NCI-H2196 (cell line): ENCODE results near the gene C1orf21.

ENCODE experiments used
- DNase-seq: peaks from one replicate; lab custom pipeline; 2025; ENCODE audit not compliant: unreplicated experiment; lab: John Stamatoyannopoulos, UW

C1orf21 gene

DNA sequence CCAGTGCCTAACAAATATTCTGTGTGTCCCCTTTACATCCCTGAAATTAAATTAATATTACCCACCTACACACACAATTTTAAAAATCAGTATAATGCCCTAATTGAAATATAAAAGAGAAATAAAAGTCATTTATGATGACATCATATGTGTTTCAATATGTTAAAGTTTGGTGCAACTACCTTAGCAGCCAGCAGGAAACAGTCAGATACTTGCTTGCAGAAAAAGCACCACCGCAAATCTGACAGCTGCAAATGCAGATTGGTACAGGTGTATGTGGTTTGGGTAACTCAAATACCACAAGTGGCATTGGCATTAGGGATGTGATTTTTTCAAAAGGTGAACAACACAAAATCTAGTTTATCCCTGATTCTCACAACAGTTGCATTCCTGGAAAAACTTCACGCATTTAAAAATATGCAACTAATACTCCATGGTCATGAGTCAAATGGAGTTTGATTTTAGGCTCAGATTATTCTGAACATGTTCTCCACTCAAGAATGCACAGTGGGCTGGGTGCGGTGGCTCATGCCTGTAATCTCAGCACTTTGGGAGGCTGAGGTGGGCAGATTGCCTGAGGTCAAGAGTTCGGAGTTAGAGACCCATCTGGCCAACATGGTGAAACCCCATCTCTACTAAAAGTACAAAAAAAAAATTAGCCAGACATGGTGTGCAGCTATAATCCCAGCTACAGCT is 261.5 kb downstream of the C1orf21 start:
- DNase-seq: no peak

DNA sequence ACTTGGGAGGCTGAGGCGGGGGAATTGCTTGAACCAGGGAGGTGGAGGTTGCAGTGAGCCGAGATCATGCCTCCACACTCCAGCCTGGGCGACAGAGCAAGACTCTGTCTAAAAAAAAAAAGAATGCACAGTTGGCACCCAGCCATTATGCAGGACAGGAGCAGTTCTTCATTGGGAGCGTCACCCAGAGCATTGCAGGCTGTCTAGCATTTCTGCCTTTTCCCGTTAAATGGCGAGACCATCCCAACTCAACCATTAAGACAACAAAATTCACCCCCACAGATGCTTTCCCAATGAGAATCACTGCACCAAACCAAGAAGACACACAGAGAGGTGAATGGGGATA is 262.0 kb downstream of the C1orf21 start:
- DNase-seq: no peak

DNA sequence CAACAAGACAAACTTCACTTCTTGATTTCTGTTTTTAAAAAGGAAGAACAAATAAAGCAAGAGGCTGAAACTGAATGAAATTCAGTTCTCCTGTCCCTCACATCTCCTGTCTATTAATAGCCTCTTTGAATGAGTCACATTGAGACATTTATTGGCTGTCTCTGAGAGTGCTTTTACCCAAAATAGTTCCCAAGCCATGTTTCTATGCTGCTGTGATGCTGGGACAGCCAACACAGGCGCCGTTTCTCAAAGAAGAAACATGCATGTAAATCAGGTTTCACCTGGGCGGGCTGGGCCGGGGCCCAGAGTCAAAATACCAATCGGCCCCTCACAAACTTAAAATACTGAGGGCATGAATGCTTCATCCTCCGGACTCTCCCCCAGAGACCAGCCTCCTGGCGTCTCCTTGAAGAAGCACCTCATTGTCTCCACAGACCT is 262.6 kb downstream of the C1orf21 start:
- DNase-seq: no peak

DNA sequence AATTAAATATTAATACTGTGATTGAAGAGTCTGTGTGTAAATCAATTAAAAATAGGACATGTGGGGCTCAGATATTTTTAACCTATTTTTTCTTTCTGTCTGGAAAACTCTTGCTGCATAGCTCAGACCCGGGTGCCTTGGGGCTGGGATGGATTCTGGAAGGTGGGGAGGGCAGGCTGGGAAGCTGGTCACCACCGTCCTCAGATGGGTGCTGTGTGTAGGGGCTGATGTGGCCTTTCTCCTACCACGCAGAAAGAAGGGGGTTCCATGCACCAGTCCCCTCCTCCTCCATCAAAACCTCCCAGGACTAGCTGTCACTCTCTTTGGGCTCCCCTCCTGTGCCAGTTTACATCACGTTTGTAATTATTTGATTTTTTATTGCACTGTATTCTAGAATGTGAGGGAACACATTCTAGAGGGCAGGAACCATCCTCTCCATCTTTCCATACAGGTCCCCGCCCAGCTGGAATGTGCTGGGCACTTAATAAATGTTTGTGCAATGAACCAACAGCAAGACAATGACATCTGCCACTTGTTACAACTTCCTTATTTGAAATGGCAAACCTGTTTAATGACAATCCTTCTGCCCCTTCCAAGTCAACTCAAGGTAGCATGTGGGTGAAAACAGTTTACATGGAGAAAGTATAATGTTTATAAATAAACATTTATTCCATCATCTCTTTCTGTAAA is 263.5 kb downstream of the C1orf21 start:
- DNase-seq: no peak

DNA sequence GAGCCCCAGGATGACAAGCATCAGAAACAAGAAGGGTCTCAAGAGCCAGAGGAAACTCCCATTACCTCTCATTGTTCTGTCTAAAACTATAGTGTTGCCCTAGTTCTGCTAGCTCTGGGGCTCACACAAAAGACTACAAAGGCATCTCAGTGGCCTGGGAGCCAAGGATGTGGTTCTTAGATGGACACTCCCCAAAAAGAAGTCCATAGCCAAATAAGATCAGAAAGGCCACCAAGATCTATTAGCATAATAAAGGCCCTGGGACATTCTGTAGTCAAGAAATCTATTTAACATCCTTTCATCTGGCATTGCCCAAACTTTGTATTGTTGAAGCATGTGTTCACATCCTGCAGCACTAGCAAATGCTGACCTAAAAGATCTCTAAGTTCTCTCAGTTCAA is 268.4 kb downstream of the C1orf21 start:
- DNase-seq: no peak

DNA sequence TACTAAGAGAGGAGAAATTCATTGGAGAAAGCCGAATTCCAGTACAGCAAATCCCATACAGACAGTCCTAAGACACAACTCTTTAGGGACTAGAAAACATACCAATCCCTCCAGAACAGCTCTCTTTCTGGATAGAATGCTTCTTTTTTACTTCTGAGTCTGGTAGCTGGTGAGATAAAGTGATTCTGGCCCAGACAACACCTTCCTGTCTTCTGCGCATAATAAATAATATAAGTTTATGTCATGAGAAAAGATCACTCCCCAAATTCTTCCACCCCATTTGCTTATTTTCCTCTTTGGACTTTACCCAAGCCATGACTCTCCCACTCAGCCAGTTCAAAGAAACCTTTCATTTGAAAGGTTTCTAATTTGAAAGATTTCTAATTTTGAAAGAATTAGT is 269.4 kb downstream of the C1orf21 start:
- no peak for DNase-seq

DNA sequence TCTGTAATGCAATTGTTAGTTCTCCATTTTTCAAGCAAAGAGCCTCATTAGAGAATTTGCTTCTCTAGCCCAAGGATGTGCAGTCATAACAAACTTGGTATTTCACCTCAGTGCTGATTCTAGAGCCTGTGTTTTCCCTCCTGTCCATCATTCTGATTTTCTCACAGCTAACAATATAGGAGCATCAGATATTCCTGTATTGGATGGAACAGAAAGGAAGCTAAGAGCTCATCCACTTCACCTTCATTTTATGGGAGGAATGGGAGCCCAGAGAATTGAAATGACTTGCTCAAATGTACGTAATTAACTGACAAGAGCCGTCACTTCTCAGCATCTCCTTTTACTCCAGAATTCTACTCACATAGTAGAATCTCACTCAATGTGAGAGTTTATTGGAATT is 271.2 kb downstream of the C1orf21 start:
- DNase-seq: no peak

DNA sequence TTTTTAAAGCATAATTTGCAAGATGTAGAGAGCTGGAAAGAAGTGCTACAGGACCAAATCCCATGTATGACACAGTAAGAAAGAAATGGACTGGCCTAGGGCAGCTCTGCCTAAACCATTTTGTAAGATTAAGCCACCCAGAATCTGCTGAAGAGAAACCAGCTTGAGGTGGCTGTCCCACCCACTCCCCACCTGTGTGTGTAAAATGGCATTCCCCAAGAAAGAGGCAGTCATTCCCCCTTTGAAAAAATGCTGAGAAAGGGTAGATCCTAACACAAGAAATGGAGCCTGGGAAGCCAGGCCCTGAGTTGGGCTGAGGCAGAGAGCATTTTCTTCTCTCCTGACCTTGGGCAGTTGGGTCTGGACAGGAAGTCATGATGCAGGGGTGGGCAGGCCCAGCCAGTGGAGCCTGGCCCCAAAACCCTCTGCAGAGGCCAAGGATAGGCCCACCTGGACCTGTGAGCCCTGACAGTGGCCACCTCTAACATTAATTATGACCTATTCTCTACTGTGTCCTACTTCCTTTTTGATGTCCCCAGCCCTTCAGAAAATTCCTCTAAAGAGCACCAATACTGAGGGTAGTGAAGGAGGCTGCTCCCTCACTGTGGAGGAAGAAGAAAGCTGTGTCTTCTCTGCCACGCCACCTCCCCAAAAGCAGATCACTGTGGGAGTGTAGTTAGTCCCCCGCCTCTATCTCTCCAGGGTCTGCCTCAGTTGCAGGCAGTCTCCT is 273.8 kb downstream of the C1orf21 start:
- DNase-seq: no peak

DNA sequence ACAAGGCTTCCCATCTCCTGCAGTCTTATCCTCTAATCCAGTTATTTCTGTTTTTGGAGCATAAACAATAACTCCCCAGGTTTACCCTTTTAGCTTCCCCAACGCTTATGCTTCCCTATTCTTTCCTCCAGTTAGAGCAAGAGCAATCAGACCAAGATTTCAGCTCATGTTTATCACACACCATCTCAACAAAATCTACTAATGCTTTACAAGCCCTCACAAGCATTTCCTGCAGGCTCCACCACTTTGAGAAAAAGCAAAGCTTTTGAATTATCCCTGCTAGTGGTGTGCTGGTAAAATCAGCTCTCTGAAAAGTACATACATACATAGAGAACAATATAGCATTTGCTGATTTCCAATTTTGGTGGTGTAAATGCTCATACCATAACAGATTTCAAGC is 275.0 kb downstream of the C1orf21 start:
- DNase-seq: no peak

DNA sequence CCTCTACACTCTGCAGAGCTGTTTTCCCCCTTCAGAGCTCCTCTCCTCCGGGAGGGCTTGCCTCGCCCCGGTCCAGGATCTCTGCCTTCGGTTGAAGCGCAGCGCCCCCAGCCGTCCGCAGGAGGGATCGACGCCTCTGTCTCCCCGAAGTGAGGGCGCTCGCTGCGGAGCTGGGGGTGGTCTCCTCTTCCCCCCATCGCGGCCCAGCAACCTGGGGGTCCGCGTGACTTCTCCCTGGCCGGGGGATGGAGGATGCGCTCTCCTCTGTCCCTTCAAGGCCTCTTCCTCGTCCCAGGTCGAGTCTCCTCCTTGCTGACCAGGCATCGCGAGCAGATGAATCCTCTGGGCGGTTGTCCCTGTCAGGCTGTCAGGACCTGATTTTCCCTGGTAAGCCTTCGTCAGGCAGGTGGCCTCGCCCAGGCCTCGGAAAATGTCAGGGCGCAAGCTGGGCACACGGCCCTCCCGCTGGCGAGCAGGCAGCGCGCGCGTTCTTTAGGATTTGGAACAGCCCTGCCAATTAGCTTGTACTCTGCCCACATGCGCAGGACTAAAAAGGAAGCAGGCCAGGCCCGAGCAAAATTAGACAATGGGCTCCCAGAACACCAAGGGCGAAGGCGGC is 277.3 kb downstream of the C1orf21 start:
- DNase-seq: peak; percentile 17

DNA sequence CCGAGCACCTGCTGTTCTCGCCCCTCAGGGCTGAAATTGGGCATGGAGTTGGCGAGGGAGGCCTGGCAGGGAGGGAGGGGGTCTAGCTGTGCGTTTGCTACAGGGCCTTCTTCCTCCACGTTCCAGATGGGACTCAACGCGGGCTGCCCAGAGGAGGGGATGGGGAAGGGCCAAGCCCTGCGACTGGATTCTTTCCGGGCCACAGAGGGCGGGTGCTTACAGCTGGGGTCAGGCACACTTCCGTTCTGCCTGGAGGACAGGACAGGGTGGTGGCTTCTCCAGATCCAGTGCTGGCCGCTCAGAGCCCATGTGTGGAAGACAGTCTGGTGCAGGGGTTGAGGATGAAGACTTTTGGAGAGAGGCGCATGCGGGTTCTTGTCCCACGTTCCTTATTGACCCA is 277.8 kb downstream of the C1orf21 start:
- no peak for DNase-seq

DNA sequence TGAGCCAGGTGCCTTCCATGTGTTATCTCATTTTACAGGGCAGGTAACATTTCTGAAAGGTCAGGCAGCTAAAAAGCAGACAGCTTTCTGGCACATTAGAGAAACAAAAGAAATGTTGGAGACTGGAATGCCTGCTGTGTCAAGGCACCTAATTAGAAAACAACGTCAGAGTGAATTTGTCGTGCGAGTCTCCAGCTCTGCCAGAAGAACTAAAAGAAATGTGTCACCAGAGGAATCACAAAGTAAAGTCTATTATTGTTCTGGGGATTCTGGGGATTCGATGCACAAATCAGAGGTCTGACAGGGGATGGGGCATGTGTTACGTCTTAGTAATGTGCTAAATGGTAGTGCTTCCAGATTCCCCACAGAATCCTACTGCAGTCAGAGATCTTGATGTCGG is 278.5 kb downstream of the C1orf21 start:
- DNase-seq: no peak

DNA sequence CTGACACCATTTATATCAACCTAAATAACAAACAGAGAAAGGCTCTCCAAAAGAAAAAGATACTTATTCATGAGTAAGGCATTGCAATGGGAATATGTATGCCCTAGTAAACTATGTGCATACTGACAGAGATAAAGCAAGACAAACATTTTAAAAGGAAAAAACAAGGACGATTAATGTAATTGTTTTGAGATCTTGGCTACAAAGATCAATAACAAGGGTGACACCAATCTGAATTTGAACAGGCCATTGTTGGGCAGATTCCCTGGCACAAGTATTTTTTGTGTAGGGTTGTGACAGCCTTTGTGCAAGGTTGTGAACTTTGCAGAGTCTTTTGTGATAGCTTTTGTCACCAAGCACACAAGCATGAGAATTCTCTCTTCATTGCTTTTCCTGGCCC is 282.6 kb downstream of the C1orf21 start:
- no peak for DNase-seq

DNA sequence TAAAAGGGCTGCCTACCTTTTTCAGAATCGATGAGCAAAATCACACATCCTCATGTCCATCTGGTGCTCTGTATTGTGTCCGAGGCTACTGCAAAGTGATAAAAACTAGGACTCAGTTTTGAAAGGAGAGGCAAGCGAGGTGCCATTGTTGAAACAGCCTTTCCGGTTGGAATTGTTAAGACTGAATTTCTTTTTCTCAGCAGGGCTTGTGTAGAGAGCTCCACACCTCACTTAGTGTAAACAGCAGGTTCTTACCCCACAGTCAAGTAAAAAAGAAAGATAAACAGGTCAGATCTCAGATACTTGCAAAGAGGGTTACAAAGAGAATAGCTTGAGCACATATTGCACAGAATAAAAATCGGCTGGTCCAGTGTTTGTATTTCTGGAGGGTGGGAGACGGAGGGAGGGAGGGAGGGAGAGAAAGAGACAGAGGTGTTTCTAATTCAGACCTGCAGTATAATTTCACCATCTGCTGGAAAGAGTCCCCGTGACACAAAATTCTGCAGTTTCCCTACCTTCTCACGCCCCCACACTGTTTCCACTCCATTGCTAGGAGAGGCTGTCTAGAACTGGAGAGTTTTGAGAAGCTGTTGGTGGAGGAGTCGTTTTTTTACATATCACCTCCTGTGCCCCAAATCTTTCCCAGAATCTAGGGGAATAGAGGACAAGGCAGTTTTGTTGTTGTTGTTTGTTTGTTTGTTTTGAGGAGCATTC is 285.3 kb downstream of the C1orf21 start:
- no peak for DNase-seq

DNA sequence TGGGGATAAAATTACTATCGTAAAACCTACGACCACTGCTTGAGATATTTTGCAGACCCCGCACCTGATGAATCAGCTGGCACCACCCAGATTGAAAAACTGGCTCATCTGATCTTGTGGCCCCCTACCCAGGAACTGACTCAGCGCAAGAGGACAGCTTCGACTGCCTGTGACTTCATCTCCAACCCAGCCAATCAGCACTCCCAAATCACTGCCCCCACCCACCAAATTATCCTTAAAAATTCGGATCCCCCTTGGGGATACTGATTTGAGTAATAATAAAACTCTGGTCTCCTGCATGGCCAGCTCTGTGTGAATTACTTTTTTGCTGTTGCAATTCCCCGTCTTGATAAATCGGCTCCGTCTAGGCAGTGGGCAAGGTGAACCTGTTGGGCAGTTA is 286.5 kb downstream of the C1orf21 start:
- DNase-seq: no peak

DNA sequence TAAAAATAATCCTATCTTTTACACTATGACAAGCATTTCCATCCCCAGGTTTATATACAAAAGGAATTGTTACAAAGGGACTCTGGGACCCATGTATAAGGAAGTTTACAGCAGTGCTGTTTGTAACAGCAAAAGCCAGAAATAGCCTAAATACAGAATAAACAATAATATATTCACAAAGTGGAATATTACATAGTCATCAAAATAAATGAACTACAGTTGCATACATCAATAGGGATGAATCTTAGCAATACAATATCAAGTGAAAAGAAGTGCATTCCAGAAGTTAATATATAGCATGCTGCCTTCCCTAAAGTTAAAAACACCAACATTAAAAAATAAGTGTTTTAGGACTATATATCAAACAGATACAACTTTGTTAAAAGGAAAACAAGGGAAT is 290.5 kb downstream of the C1orf21 start:
- DNase-seq: no peak
